ENCODE data around the gene GAPVD1. TPM values are rescaled to one million over a fixed set of nuclear protein-coding genes. Genes with fewer than 3 reads are reported as not detected.

The GAPVD1 gene
- total RNA-seq, 1 experiment from 2014 or later: 53.1 TPM

- Histone ChIP-seq H3K4me1 (ENCODE audit: control insufficient read depth in 1 of 2, insufficient read depth in 2 of 2, low read length in 2 of 2) (peaks cover 0 to 8% of the 10 kb centered on the region in 2 experiments; a peak in 1 of 4 replicates), H3K4me2 (ENCODE audit: low read length) (no peak overlapping the region), H2AFZ (ENCODE audit: low read depth, low read length, poor library complexity, severe bottlenecking) (no peak overlapping the region), H3K9me3 (ENCODE audit: control insufficient read depth in 1 of 2, insufficient read depth in 1 of 2, low read depth in 1 of 2, low read length in 2 of 2) (no peaks in the 10 kb centered on the region), H4K20me1 (ENCODE audit: insufficient read depth) (no peaks in the 10 kb centered on the region), H3K9me2 (ENCODE audit: insufficient read depth) (no peaks in the 10 kb centered on the region), H3K79me2 (ENCODE audit: insufficient read depth, low read length) (no peaks in the 10 kb centered on the region), H3K36me3 (ENCODE audit: control insufficient read depth in 1 of 2, insufficient read depth in 2 of 2, low read length in 2 of 2) (no peaks in the 10 kb centered on the region), H3K27ac (ENCODE audit: low read depth, low read length) (no peak overlapping the region), H3K4me3 (replicated peaks in 1 of 2; ENCODE audit: low read depth in 1 of 2, low read length in 2 of 2) (no peak overlapping the region), H3K9ac (ENCODE audit: low read length) (no peak overlapping the region), H3K27me3 (ENCODE audit: insufficient read depth, low read length) (no peaks in the 10 kb centered on the region)
- ChIA-PET POLR2A (interaction anchor here (2.6 kb wide), 1 partner anchor 129 kb away, joined by 6 read pairs; the partner anchor contains the start of gene HSPA5), CTCF (interaction anchor here (1.4 to 2.6 kb wide), 4 partner anchors 8 to 518 kb away, joined by 3 to 9 read pairs (median 6); partner anchors contain the start of gene WDR38), RAD21 (ENCODE audit: low non-redundant PET in 1 of 2, low total read pairs in 2 of 2, uncharacterized antibody in 2 of 2, unreplicated experiment in 2 of 2) (no interaction called here)
- no peak for TF ChIP-seq CBX3 (IDR thresholded peaks at IDR 0.05; ENCODE audit: low read depth)
- TF ChIP-seq CTCF (IDR thresholded peaks at IDR 0.05 in 2 of 3, conservative IDR thresholded peaks at IDR 0.05 in 1 of 3; ENCODE audit: borderline replicate concordance in 1 of 3, insufficient read depth in 1 of 3, low read depth in 2 of 3, low read length in 2 of 3): no peak
- no peak for TF ChIP-seq SP1 (IDR thresholded peaks at IDR 0.05; ENCODE audit: low read depth)
- no peak for TF ChIP-seq SIN3A (IDR thresholded peaks at IDR 0.05; ENCODE audit: low read depth)
- TF ChIP-seq POLR2AphosphoS5 (IDR thresholded peaks at IDR 0.05; ENCODE audit: low read depth, low read length): no peak
- TF ChIP-seq RAD21 (IDR thresholded peaks at IDR 0.05; ENCODE audit: low read depth): no peak
- TF ChIP-seq ZFX (IDR thresholded peaks at IDR 0.05): no peak
- no peak for TF ChIP-seq CEBPB (IDR thresholded peaks at IDR 0.05; ENCODE audit: low read depth)
- TF ChIP-seq ZBTB33 (IDR thresholded peaks at IDR 0.05; ENCODE audit: extremely low read depth, insufficient replicate concordance, low read length): no peak
- no peak for DNase-seq (ENCODE audit: low read depth, low spot score)
- intact Hi-C loops (cut with micrococcal nuclease): no loop called here
- no TSS peak for BruUV-seq (replicated peaks)
- ATAC-seq: no peak
Measured at GRCh38 chr9:125370786-125371185, 109.2 kb downstream of the GAPVD1 start.
